ENCODE measurements around the gene NMRK1. TPM values are rescaled to one million over a fixed set of nuclear protein-coding genes. Genes with fewer than 3 reads are reported as not detected.

Gene NMRK1
- total RNA-seq, 1 experiment from 2014 or later = 0.67 TPM

- POLR2A ChIA-PET (ENCODE audit: low non-redundant PET) = no interaction called here
- TF ChIP-seq CTCF (conservative IDR thresholded peaks at IDR 0.05; ENCODE audit: low read depth, low read length) (no peak), EZH2 (IDR thresholded peaks at IDR 0.05; ENCODE audit: borderline replicate concordance, low read depth, low read length, poor library complexity, severe bottlenecking) (no peak)
- Histone ChIP-seq H3K27ac (ENCODE audit: low read depth, low read length, poor library complexity, severe bottlenecking) (no peak overlapping the region), H3K27me3 (replicated peaks; ENCODE audit: insufficient read depth, low read depth, low read length, poor library complexity) (peaks cover 10% of the 10 kb centered on the region), H3K9me3 (ENCODE audit: low read depth, low read length, poor library complexity, severe bottlenecking) (no peaks in the 10 kb centered on the region), H3K4me3 (ENCODE audit: low read depth, low read length, poor library complexity, severe bottlenecking) (no peak overlapping the region), H3K4me1 (ENCODE audit: insufficient read depth, low read length, poor library complexity, severe bottlenecking) (no peaks in the 10 kb centered on the region), H3K36me3 (ENCODE audit: insufficient read depth, low read length, poor library complexity, severe bottlenecking) (no peaks in the 10 kb centered on the region)
- no TSS peak for BruUV-seq (replicated peaks)
- CTCF ChIA-PET = no interaction called here
- no peak for DNase-seq (ENCODE audit: low spot score)
- intact Hi-C loops (cut with micrococcal nuclease; ENCODE audit: unreplicated experiment) = no loop called here
Measured at GRCh38 chr9:75039009-75039408, 48.9 kb downstream of the NMRK1 start.

GRCh38 chr9:75036793-75037192 is 51.2 kb downstream of the NMRK1 start:
- DNase-seq (ENCODE audit: low spot score) = no peak
- intact Hi-C loops (cut with micrococcal nuclease; ENCODE audit: unreplicated experiment) = no loop called here
- H3K4me3 ChIP-seq (ENCODE audit: low read depth, low read length, poor library complexity, severe bottlenecking) = no peak overlapping the region
- no peaks in the 10 kb centered on the region for H3K9me3 ChIP-seq (ENCODE audit: low read depth, low read length, poor library complexity, severe bottlenecking)
- ChIA-PET POLR2A (ENCODE audit: low non-redundant PET) (no interaction called here), CTCF (no interaction called here)
- H3K4me1 ChIP-seq (ENCODE audit: insufficient read depth, low read length, poor library complexity, severe bottlenecking) = no peaks in the 10 kb centered on the region
- no peak for TF ChIP-seq CTCF (conservative IDR thresholded peaks at IDR 0.05; ENCODE audit: low read depth, low read length)
- no peak for TF ChIP-seq EZH2 (IDR thresholded peaks at IDR 0.05; ENCODE audit: borderline replicate concordance, low read depth, low read length, poor library complexity, severe bottlenecking)
- no peaks in the 10 kb centered on the region for H3K36me3 ChIP-seq (ENCODE audit: insufficient read depth, low read length, poor library complexity, severe bottlenecking)
- peaks cover 23% of the 10 kb centered on the region for H3K27me3 ChIP-seq (replicated peaks; ENCODE audit: insufficient read depth, low read depth, low read length, poor library complexity)
- H3K27ac ChIP-seq (ENCODE audit: low read depth, low read length, poor library complexity, severe bottlenecking) = no peak overlapping the region
- BruUV-seq (replicated peaks) = no TSS peak

GRCh38 chr9:75033791-75034473 is 54.0 kb downstream of the NMRK1 start:
- no TSS peak for BruUV-seq (replicated peaks)
- no peak for DNase-seq (ENCODE audit: low spot score)
- Histone ChIP-seq H3K36me3 (ENCODE audit: insufficient read depth, low read length, poor library complexity, severe bottlenecking) (no peaks in the 10 kb centered on the region), H3K4me3 (ENCODE audit: low read depth, low read length, poor library complexity, severe bottlenecking) (no peak overlapping the region), H3K27ac (ENCODE audit: low read depth, low read length, poor library complexity, severe bottlenecking) (no peak overlapping the region), H3K9me3 (ENCODE audit: low read depth, low read length, poor library complexity, severe bottlenecking) (no peaks in the 10 kb centered on the region), H3K4me1 (ENCODE audit: insufficient read depth, low read length, poor library complexity, severe bottlenecking) (no peaks in the 10 kb centered on the region), H3K27me3 (replicated peaks; ENCODE audit: insufficient read depth, low read depth, low read length, poor library complexity) (peaks cover 23% of the 10 kb centered on the region)
- TF ChIP-seq EZH2 (IDR thresholded peaks at IDR 0.05; ENCODE audit: borderline replicate concordance, low read depth, low read length, poor library complexity, severe bottlenecking) (no peak), CTCF (conservative IDR thresholded peaks at IDR 0.05; ENCODE audit: low read depth, low read length) (no peak)
- CTCF ChIA-PET = no interaction called here
- POLR2A ChIA-PET (ENCODE audit: low non-redundant PET) = no interaction called here
- intact Hi-C loops (cut with micrococcal nuclease; ENCODE audit: unreplicated experiment) = no loop called here

Measured in A673 (cell line).